Measurements from ENCODE around the gene ZFAND6. TPM values are rescaled to one million over a fixed set of nuclear protein-coding genes. Genes with fewer than 3 reads are reported as not detected.

ZFAND6 gene
- total RNA-seq, 4 donors from 2014 or later: 75.9 to 154 (median 81.0) TPM

- DNase-seq: no peak
- TF ChIP-seq POLR2A (IDR thresholded peaks at IDR 0.05) (no peak), CTCF (IDR thresholded peaks at IDR 0.05) (no peak)
- Histone ChIP-seq H3K4me3 (no peak overlapping the region), H3K27me3 (no peaks in the 10 kb centered on the region), H3K4me1 (peaks cover 0 to 35% (median 2%) of the 10 kb centered on the region in 4 donors), H3K9me3 (no peaks in the 10 kb centered on the region), H3K36me3 (no peaks in the 10 kb centered on the region), H3K27ac (peak overlapping the region in 1 of 4 donors; percentile 6)
These were observed 17.1 kb downstream of the ZFAND6 start for GRCh38 chr15:80076321-80077318.

DNA sequence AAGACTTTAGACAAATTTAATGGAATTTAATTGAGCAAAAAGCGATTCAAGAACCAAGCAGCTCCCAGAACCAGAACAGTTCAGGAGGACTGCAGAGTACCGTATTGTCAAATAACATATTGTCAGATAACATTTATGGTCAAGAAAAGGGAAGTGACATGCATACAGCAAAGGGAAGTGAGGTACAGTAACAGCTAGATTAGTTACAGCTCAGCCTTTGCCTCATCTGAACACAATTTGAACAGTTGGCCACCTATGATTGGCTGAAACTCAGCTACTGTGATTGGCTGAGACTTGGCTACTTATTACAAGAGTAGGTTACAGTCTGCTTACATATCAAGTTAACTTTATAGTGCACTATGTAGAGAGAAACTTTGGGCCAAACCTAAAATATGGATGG is 21.9 kb downstream of the ZFAND6 start:
- H3K36me3 ChIP-seq: no peaks in the 10 kb centered on the region
- no peak for DNase-seq
- peaks cover 0 to 15% (median 0%) of the 10 kb centered on the region in 4 donors for H3K4me1 ChIP-seq
- TF ChIP-seq POLR2A (IDR thresholded peaks at IDR 0.05): no peak
- TF ChIP-seq CTCF (IDR thresholded peaks at IDR 0.05): no peak
- no peak overlapping the region for H3K27ac ChIP-seq
- H3K4me3 ChIP-seq: no peak overlapping the region
- H3K9me3 ChIP-seq: no peaks in the 10 kb centered on the region
- H3K27me3 ChIP-seq: no peaks in the 10 kb centered on the region

DNA sequence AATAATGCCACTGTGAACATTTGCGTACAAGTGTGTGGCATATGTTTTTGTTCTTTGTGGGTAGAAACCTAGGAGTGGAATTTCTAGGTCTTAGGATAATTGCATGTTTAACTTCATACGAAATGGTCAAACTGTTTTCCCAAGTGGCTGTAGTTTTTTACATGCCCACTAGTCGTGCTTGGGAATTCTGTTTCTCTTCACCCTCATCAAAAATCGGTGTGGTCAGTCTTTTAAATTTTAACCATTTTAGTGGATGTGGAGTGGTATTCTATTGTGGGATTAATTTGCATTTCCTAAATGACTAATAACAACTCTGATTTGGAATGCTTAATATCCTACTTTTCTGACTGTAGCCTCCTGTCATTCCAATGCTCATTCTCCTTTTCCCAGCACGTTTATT is 27.6 kb downstream of the ZFAND6 start:
- no peaks in the 10 kb centered on the region for H3K27me3 ChIP-seq
- no peak for TF ChIP-seq POLR2A (IDR thresholded peaks at IDR 0.05)
- TF ChIP-seq CTCF (IDR thresholded peaks at IDR 0.05): no peak
- H3K4me3 ChIP-seq: no peak overlapping the region
- DNase-seq: no peak
- no peaks in the 10 kb centered on the region for H3K36me3 ChIP-seq
- no peaks in the 10 kb centered on the region for H3K9me3 ChIP-seq
- no peak overlapping the region for H3K27ac ChIP-seq
- no peaks in the 10 kb centered on the region for H3K4me1 ChIP-seq

DNA sequence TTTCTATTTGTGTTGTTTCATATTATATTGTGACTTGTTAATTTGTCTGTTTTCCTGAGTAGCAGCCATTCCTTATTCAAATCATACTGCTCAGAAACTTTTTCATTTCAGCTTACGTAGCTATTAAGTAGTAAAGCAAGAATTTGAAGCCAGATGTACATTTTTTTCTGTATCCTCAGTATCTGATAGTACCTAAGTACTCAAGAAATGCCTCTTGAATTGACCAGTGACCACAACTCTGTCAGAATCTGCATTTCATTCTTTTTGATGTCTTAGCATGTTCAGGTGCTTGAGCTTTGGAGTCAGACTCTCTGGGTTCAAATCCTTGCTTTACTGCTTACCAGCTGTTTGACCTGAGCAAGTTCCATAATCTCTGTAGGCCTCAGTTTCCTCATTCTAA is 30.6 kb downstream of the ZFAND6 start:
- H3K36me3 ChIP-seq: no peaks in the 10 kb centered on the region
- no peak for TF ChIP-seq CTCF (IDR thresholded peaks at IDR 0.05)
- no peak for TF ChIP-seq POLR2A (IDR thresholded peaks at IDR 0.05)
- DNase-seq: no peak
- H3K27ac ChIP-seq: no peak overlapping the region
- peaks cover 0 to 6% (median 0%) of the 10 kb centered on the region in 4 donors for H3K4me1 ChIP-seq
- no peaks in the 10 kb centered on the region for H3K9me3 ChIP-seq
- no peaks in the 10 kb centered on the region for H3K27me3 ChIP-seq
- H3K4me3 ChIP-seq: no peak overlapping the region

DNA sequence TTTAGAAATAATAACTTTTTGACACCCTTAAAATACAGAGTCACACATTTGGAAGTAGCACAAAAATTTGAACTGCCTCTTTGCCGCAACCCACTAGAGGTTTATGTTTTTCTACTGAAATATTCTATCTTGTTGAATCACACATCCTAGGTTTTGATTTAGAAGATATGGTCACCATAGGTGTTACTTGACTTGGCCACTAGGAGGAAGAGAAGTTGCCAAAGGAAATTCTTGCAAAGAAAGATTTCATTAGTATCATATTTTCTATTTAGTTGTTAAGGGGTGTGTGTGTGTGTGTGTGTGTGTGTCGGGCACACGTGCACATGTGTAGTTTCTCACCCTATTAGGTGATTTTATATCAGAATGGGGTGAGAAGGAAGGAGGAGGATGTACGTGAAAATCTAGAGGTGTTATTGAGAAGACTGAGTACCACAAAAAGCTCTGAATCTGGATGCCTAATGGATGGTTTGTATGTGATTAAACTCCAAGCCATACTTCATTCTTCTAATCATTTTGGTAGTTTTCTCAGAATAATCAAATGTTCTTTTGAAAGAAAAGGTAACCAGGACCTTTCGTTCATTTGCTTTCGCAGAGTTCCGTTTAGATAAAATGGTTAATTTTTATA is 31.5 kb downstream of the ZFAND6 start:
- H3K4me1 ChIP-seq: peaks cover 0 to 7% (median 0%) of the 10 kb centered on the region in 4 donors
- H3K36me3 ChIP-seq: no peaks in the 10 kb centered on the region
- no peak for DNase-seq
- no peak overlapping the region for H3K27ac ChIP-seq
- H3K27me3 ChIP-seq: no peaks in the 10 kb centered on the region
- no peaks in the 10 kb centered on the region for H3K9me3 ChIP-seq
- TF ChIP-seq CTCF (IDR thresholded peaks at IDR 0.05) (peak in 5 of 6 experiments; percentile 17 to 49 (median 29)), POLR2A (IDR thresholded peaks at IDR 0.05) (no peak)
- H3K4me3 ChIP-seq: no peak overlapping the region

Measured in Peyer's patch (tissue), 4 donors.